Natural killer cell (primary cell): Measurements from ENCODE around the gene PAN2. TPM values are rescaled to one million over a fixed set of nuclear protein-coding genes. Genes with fewer than 3 reads are reported as not detected.
"Not testable (repeated sequence)": the region's sequence is repeated elsewhere in the genome, so short reads cannot be mapped to it uniquely, and the experiment has no call there.

Source experiments
- ATAC-seq, 3 donors: fragments of 150-1000 bp in 2 of 3; fragments of 200-7000 bp in 1 of 3; cut with Tn5 transposase; 1 replicate in 1 of 3; 2 replicates in 2 of 3; pipeline ENCODE4 v1.10.0; 2021; ENCODE audit warnings: mild to moderate bottlenecking in 2 of 3, moderate library complexity in 2 of 3
- DNase-seq, 2 donors: peaks; one replicate each; pipeline versions ENCODE4 v3.0.0 to v3.0.0-alpha.2; 2013 to 2021; ENCODE audit warnings: mixed read lengths in 1 of 2
- H3K27ac ChIP-seq: one replicate; pipeline ENCODE4 v1.5.1; 2013; ENCODE audit warnings: mild to moderate bottlenecking, low read length
- H3K27me3 ChIP-seq: one replicate; pipeline ENCODE4 v1.6.1; 2013; ENCODE audit warnings: low read length; ENCODE audit not compliant: control insufficient read depth, insufficient read depth
- H3K36me3 ChIP-seq: one replicate; pipeline ENCODE4 v1.6.1; 2013; ENCODE audit warnings: low read length; ENCODE audit not compliant: control insufficient read depth, insufficient read depth
- H3K4me1 ChIP-seq: one replicate; pipeline ENCODE4 v1.6.1; 2013; ENCODE audit warnings: low read length; ENCODE audit not compliant: control insufficient read depth, insufficient read depth
- H3K4me3 ChIP-seq: one replicate; pipeline ENCODE4 v1.5.1; 2013; ENCODE audit warnings: low read length
- H3K9me3 ChIP-seq: one replicate; pipeline ENCODE4 v1.6.1; 2013; ENCODE audit warnings: low read length; ENCODE audit not compliant: control insufficient read depth, insufficient read depth
- H3K27ac Mint-ChIP-seq, 2 donors: one replicate each; pipeline ENCODE4 v1.8.0; 2022; ENCODE audit warnings: mild to moderate bottlenecking in 2 of 2, mixed read lengths in 2 of 2, moderate library complexity in 1 of 2
- H3K27me3 Mint-ChIP-seq, 2 donors: one replicate each; pipeline ENCODE4 v1.8.0; 2022; ENCODE audit warnings: low read depth in 2 of 2, mixed read lengths in 2 of 2
- H3K36me3 Mint-ChIP-seq: one replicate; pipeline ENCODE4 v1.8.0; 2022; ENCODE audit warnings: mixed read lengths
- H3K4me1 Mint-ChIP-seq, 2 donors: one replicate each; pipeline ENCODE4 v1.8.0; 2022; ENCODE audit warnings: mixed read lengths in 2 of 2
- H3K4me3 Mint-ChIP-seq: one replicate; pipeline ENCODE4 v1.8.0; 2022; ENCODE audit warnings: mild to moderate bottlenecking, moderate library complexity, mixed read lengths
- H3K9me3 Mint-ChIP-seq, 2 donors: one replicate each; pipeline ENCODE4 v1.8.0; 2022; ENCODE audit warnings: mixed read lengths in 2 of 2
- WGBS: methylation state at CpG from one replicate; pipeline ENCODE4 v1.1.7; 2013; ENCODE audit warnings: missing lambda C conversion rate; ENCODE audit not compliant: insufficient coverage; 5-methylcytosine and 5-hydroxymethylcytosine counted together
- intact Hi-C: fragments of 100-400 bp; cut with micrococcal nuclease; formaldehyde crosslinking; loops from one replicate; pipeline ENCODE4 v1.14.2; 2022
- total RNA-seq, 4 donors: library from RNA; stranded (reverse); fragments of 120-200 nt in 1 of 4; gene quantifications; one replicate each; pipeline versions ENCODE4 v1.2.3 to v1.2.4, GENCODE V29; 2013 to 2022
- TF ChIP-seq, protein P1 (sequence below): fragments of 200-600 bp; IDR thresholded peaks from one replicate; pipeline ENCODE4 v1.8.0; 2022; ENCODE audit warnings: antibody characterized with exemption

Gene PAN2
- total RNA-seq, 3 donors from 2014 or later (not counting 1 experiment from before 2014, with no cell fraction given): 86.2 to 117 (median 95.7) TPM

DNA sequence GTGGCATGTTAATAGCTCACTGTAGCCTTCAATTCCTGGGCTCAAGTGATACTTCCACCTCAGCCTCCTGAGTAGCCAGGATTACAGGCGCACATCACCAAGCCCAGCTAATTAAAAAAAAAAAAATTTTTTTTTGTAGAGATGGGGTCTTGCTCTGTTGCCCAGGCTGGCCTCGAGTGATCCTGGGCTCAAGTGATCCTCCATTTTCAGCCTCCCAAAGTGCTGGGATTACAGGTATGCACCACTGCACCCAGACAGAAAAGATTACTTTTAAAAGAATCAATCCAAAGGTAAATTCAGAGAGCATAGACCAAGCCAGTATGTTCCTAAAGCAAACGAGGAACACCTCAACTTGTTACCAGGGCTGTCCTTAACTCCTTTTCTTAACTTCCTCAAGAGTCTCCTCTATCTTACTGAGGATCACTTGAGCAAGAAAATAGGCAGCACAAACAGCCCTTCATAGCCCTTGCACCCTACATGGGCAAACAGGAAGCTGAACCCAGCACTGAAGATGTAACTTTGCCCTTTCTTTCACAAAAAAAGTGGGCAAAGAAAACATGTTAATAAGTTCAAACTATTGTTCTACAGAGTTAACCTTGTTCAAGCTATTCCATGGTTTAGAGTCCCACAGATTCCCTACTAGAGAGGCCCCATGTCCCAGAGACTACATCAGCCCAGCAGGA lies 45.0 kb downstream of the PAN2 start:
- Histone ChIP-seq H3K4me3 (no peak overlapping the region), H3K27ac (no peak overlapping the region), H3K9me3 (no peaks in the 10 kb centered on the region), H3K36me3 (peaks cover 34% of the 10 kb centered on the region), H3K4me1 (peaks cover 3% of the 10 kb centered on the region), H3K27me3 (no peaks in the 10 kb centered on the region)
- DNase-seq: no peak
- no peak overlapping the region for H3K4me3 Mint-ChIP-seq
- no peak for ATAC-seq
- H3K27me3 Mint-ChIP-seq: no peaks in the 10 kb centered on the region
- H3K4me1 Mint-ChIP-seq: peaks cover 7 to 19% of the 10 kb centered on the region in 2 donors
- WGBS: 75% methylated on average over 2 of the region's 3 CpGs
- H3K27ac Mint-ChIP-seq: no peak overlapping the region
- peaks cover 6% of the 10 kb centered on the region for H3K36me3 Mint-ChIP-seq
- TF ChIP-seq, protein P1, sequence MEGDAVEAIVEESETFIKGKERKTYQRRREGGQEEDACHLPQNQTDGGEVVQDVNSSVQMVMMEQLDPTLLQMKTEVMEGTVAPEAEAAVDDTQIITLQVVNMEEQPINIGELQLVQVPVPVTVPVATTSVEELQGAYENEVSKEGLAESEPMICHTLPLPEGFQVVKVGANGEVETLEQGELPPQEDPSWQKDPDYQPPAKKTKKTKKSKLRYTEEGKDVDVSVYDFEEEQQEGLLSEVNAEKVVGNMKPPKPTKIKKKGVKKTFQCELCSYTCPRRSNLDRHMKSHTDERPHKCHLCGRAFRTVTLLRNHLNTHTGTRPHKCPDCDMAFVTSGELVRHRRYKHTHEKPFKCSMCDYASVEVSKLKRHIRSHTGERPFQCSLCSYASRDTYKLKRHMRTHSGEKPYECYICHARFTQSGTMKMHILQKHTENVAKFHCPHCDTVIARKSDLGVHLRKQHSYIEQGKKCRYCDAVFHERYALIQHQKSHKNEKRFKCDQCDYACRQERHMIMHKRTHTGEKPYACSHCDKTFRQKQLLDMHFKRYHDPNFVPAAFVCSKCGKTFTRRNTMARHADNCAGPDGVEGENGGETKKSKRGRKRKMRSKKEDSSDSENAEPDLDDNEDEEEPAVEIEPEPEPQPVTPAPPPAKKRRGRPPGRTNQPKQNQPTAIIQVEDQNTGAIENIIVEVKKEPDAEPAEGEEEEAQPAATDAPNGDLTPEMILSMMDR: no peak
- no peaks in the 10 kb centered on the region for H3K9me3 Mint-ChIP-seq
- intact Hi-C loops: no loop called here

GRCh38 chr12:56286044-56286830 lies 47.6 kb downstream of the PAN2 start:
- no peaks in the 10 kb centered on the region for H3K27me3 ChIP-seq
- H3K9me3 ChIP-seq: no peaks in the 10 kb centered on the region
- H3K27ac Mint-ChIP-seq: no peak overlapping the region
- intact Hi-C loops: no loop called here
- H3K4me1 Mint-ChIP-seq: peaks cover 2 to 8% of the 10 kb centered on the region in 2 donors
- peaks cover 50% of the 10 kb centered on the region for H3K36me3 ChIP-seq
- H3K36me3 Mint-ChIP-seq: peaks cover 6% of the 10 kb centered on the region
- no peaks in the 10 kb centered on the region for H3K4me1 ChIP-seq
- 98% methylated on average over 3 of the region's 4 CpGs for WGBS
- H3K9me3 Mint-ChIP-seq: no peaks in the 10 kb centered on the region
- H3K27ac ChIP-seq: no peak overlapping the region
- no peak overlapping the region for H3K4me3 ChIP-seq
- ATAC-seq (no peak), DNase-seq (no peak)
- TF ChIP-seq, protein P1: no peak
- H3K4me3 Mint-ChIP-seq: no peak overlapping the region
- no peaks in the 10 kb centered on the region for H3K27me3 Mint-ChIP-seq

- H3K4me3 ChIP-seq, intact Hi-C loops, H3K27me3 Mint-ChIP-seq, H3K4me1 ChIP-seq, H3K27me3 ChIP-seq, ATAC-seq, H3K4me3 Mint-ChIP-seq, H3K9me3 Mint-ChIP-seq, H3K9me3 ChIP-seq, H3K27ac Mint-ChIP-seq, DNase-seq, H3K4me1 Mint-ChIP-seq, H3K36me3 Mint-ChIP-seq, H3K27ac ChIP-seq: not testable (repeated sequence)
- 96% methylated on average over 5 of the region's 5 CpGs for WGBS
- peaks cover 53% of the 10 kb centered on the region for H3K36me3 ChIP-seq
Measured at GRCh38 chr12:56284263-56284662, 49.5 kb downstream of the PAN2 start.

DNA sequence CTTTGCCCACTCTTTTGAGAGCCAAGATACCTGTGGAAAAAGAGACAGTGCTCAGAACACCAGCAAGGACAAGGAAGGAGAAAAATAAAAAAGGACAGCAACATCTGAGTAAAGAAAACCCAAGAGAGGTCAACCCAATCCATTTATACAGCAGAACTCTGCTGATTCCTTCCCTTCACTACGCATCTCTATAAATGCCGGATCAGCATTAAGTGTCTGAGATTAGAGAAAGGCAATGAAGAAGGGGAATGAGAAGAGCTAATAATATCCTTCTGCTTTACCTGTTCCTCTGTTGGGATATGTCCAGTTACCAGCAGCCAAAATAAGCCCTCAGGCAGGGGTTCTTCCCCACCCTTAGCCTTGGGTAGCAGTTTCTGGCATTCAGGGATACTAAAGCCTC lies 51.2 kb downstream of the PAN2 start:
- Histone ChIP-seq H3K27me3 (no peaks in the 10 kb centered on the region), H3K4me3 (no peak overlapping the region), H3K9me3 (no peaks in the 10 kb centered on the region), H3K36me3 (peaks cover 69% of the 10 kb centered on the region), H3K27ac (no peak overlapping the region), H3K4me1 (no peaks in the 10 kb centered on the region)
- TF ChIP-seq, protein P1: no peak
- peak overlapping the region in 1 of 2 donors; percentile 47 for H3K27ac Mint-ChIP-seq
- no peak overlapping the region for H3K4me3 Mint-ChIP-seq
- no CpG with 5 or more reads among the region's 2 CpGs for WGBS
- no peaks in the 10 kb centered on the region for H3K9me3 Mint-ChIP-seq
- ATAC-seq: no peak
- H3K27me3 Mint-ChIP-seq: no peaks in the 10 kb centered on the region
- H3K36me3 Mint-ChIP-seq: peaks cover 6% of the 10 kb centered on the region
- DNase-seq: no peak
- intact Hi-C loops: no loop called here
- peaks cover 0 to 5% of the 10 kb centered on the region in 2 donors for H3K4me1 Mint-ChIP-seq
